Measurements from ENCODE around the gene NKAIN2.
"Not testable (repeated sequence)": the region's sequence is repeated elsewhere in the genome, so short reads cannot be mapped to it uniquely, and the experiment has no call there.

The NKAIN2 gene

GRCh38 chr6:124551711-124552233 is 748.1 kb downstream of the NKAIN2 start:
- DNase-seq (ENCODE audit: low read depth in 2 of 3, low spot score in 2 of 3): no peak

- no peak for DNase-seq (ENCODE audit: low read depth in 2 of 3, low spot score in 2 of 3)
Measured at GRCh38 chr6:124557873-124558272, 754.2 kb downstream of the NKAIN2 start.

DNA sequence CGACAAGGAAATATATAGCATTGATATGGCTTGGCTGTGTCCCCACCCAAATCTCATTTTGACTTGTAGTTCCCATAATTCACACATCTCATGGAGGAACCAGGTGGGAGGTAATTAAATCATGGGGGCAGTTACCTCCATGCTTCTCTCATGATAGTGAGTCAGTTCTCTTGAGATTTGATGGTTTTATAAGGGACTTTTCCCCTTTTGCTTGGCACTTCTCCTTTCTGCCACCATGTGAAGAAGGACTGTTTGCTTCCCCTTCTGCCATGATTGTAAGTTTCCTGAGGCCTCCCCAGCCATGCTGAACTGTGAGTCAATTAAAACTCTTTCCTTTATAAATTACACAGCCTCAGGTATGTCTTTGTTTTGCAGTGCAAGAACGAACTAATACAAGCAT is 756.4 kb downstream of the NKAIN2 start:
- DNase-seq (ENCODE audit: low read depth in 2 of 3, low spot score in 2 of 3): not testable (repeated sequence)

DNA sequence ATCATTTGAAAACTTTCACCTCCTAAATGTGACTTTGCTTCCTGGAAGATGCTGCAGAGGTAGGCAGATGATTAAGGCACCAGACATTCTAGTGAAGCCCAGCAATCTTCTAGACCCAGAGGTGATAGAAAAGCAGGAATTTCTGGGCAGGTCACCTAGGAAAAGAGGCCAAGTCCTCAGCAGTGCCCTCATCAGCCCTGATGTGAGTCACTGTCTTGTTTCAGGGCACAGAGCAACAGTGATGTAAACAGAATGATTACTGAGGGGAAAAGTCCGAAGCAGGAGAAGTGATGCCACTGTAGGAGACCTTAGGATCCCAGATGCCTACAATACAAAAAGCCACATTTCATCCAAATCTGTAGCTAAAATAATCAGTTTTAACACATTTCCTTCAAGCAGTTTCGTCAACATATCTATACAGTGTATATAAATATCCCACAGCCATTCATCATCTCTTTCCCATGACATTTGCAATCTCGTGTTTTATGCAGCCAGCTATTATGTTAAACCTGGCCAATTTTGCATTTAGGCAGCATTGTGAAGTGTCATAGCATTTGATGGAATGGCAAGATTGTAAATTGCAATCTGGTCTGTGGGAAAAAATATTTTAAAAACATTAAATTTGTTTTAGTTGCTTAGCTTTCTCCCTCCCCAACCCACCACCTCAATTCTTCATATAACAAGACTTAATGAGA is 757.4 kb downstream of the NKAIN2 start:
- DNase-seq (ENCODE audit: low read depth in 2 of 3, low spot score in 2 of 3): no peak

DNA sequence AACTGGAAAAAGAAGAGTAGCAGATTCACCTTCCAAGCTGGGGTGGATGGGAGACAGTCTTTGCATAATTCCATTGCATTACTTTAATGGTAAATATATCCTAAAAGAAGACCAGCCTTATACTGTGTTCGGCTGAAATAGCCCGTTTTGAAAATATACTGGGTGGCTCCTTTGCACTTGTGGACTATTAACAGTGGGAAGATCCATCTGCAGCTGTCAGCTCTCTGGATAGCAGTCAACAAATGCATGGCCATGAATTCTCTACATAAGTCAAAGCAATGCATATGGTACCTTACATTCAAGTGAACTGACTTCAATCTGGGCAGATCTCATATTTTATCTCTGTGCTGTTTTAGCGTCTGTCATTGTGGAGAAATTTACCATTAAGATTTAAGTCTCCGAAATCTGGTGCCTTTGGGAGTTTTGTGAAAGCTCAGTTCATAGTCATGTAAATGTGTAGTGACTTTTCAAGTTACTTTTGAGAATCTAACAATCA is 758.0 kb downstream of the NKAIN2 start:
- no peak for DNase-seq (ENCODE audit: low read depth in 2 of 3, low spot score in 2 of 3)

- DNase-seq (ENCODE audit: low read depth in 2 of 3, low spot score in 2 of 3): not testable (repeated sequence)
Measured at GRCh38 chr6:124564125-124564524, 760.5 kb downstream of the NKAIN2 start.

GRCh38 chr6:124567401-124567800 is 763.7 kb downstream of the NKAIN2 start:
- no peak for DNase-seq (ENCODE audit: low read depth in 2 of 3, low spot score in 2 of 3)

- DNase-seq (ENCODE audit: low read depth in 2 of 3, low spot score in 2 of 3): no peak
Measured at GRCh38 chr6:124573953-124574352, 770.3 kb downstream of the NKAIN2 start.

DNA sequence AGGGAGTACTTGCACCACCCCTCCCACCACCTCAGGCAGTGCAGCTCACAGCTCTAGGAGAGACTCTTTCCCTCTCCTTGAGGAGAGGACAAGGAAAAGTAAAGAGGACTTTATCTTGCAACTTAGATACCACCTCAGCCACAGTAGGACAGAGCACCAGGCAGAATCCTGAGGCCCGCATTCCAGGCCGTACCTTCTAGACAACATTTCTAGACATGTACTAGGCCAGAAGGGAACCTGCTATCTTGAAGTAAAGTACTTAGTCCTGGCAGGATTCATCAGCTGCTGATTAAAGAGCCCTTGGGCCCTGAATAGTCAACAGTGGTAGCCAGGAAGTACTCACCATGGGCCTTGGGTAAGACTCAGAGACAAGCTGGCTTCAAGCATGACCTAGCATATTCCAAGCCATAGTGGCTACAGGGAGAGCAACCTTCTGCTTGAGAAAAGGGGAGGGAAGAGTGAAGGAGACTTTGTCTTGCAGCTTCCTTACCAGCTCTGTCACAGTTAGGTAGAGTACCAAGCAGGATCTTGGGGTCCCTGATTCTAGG is 774.1 kb downstream of the NKAIN2 start:
- DNase-seq (ENCODE audit: low read depth in 2 of 3, low spot score in 2 of 3): no peak

- DNase-seq (ENCODE audit: low read depth in 2 of 3, low spot score in 2 of 3): no peak
Measured at GRCh38 chr6:124590001-124590400, 786.3 kb downstream of the NKAIN2 start.

GRCh38 chr6:124599656-124600055 is 796.0 kb downstream of the NKAIN2 start:
- no peak for DNase-seq (ENCODE audit: low read depth in 2 of 3, low spot score in 2 of 3)

DNA sequence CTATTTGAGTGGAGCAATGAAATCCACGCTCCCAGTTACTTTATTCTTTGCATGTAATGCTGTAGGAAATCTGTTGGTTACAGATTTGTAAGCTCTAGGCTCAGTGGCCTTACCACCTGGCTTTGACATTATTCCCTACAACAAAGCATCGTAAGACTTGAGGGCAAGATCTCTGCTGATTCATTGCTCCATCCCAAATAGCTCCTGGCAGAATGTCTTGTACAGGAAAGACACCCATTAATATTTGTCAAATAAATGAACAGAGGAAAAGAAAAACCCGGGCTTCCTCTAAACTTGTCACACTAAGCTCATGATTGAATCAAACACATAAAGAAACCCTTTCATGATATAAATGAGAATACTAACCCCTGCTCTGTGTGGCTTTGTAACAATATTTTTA is 801.1 kb downstream of the NKAIN2 start:
- DNase-seq (ENCODE audit: low read depth in 2 of 3, low spot score in 2 of 3): no peak

DNA sequence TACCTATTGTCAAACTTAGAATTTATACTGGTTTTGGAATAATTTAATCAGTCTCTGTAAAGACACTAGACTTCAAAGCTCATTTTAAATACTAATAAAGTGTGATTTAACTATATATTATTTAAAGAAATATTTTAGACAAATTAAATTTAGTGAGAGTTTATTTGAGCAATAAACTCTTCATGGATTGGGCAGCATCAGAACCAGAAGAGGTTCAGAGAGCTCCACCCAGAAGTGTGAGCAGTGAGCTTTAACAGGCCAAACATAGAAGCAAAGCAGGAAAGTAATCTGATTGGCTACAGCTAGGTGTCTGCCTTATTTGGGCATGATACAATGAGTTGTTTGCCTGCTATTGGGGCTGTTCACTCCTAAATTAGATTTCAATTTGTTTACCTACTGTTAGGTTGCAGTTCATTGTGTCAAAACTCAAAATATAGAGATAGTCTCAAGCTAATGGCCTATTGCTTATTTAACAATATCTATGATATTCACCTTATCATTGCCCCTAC is 803.5 kb downstream of the NKAIN2 start:
- DNase-seq (ENCODE audit: low read depth in 2 of 3, low spot score in 2 of 3): no peak

DNA sequence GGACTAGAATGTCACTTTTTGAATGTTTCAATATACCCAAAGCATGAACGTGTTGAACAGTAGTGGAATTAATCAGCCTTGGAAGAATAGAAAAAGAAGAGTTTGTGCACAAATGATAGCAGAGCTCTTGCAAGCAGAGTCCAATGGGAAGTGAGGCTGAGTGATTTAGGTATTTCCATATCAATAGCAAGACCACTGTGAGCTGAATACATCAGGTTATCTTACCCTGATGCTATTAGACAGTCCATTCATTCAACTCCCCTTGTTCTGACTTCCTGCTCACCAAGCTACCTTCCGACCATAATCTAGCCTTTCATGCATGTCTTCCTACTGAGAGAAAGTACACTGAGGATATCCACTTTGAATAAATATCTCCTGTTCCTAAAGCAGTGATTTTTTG is 809.4 kb downstream of the NKAIN2 start:
- no peak for DNase-seq (ENCODE audit: low read depth in 2 of 3, low spot score in 2 of 3)

- no peak for DNase-seq (ENCODE audit: low read depth in 2 of 3, low spot score in 2 of 3)
Measured at GRCh38 chr6:124622351-124622750, 818.7 kb downstream of the NKAIN2 start.

GRCh38 chr6:124633655-124634054 is 830.0 kb downstream of the NKAIN2 start:
- no peak for DNase-seq (ENCODE audit: low read depth in 2 of 3, low spot score in 2 of 3)

DNA sequence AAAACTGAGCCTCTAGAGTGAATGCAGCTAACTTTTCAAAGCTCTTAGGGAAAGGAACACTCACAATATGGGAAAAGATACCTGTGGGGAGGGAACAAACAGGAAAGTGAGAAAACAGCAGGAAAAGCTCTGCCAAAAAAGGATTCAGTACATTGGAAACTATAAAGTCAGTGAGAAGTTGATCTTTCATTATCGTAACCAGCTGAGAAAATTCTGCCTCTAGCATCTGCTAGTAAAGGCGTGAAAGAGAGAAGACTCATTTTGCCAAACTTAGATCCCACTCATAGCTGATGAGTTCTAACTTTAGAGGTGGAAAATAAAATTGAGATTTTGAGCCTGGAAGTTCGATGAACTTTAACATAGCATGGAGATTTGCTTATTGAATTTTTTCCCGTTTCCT is 836.8 kb downstream of the NKAIN2 start:
- no peak for DNase-seq (ENCODE audit: low read depth in 2 of 3, low spot score in 2 of 3)

GRCh38 chr6:124655866-124656265 is 852.2 kb downstream of the NKAIN2 start:
- no peak for DNase-seq (ENCODE audit: low read depth in 2 of 3, low spot score in 2 of 3)

GRCh38 chr6:124658053-124658452 is 854.4 kb downstream of the NKAIN2 start:
- no peak for DNase-seq (ENCODE audit: low read depth in 2 of 3, low spot score in 2 of 3)

DNA sequence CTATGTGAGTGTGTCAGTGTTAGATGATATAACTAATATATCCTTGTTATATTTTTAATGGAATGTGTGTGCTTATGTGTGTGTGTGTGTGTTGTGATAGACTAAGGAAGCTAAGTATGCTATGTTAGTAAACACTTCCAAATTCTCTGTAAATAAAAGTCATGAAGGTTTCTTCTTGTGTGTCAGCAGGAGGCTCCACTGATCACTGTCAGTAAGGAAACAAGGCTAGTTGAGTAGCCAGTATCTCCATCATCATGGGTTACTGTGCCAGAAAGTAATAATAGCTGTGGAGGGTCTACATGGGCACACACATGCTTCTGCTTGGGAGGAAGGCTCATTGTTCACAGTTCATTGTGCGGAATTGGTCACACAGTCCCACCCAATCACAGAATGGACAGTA is 855.8 kb downstream of the NKAIN2 start:
- no peak for DNase-seq (ENCODE audit: low read depth in 2 of 3, low spot score in 2 of 3)

DNA sequence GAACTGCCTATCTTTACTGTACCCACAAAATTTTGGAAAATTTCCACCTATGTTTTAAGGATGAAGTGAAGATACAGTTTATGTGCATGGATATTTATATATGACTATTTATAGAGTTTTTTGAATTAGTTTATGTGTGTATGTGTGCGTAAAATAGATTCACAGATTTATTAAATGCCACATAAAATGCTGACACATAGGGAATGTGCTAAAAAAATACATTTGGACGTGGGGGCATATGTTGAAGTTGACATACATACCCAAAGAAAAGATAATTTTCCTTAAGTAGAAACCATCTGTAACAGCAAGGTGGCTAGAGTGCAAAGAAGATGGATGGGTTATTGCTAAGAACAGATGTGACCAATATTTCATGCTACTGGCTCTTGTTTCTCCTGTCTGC is 856.5 kb downstream of the NKAIN2 start:
- DNase-seq (ENCODE audit: low read depth in 2 of 3, low spot score in 2 of 3): no peak

DNA sequence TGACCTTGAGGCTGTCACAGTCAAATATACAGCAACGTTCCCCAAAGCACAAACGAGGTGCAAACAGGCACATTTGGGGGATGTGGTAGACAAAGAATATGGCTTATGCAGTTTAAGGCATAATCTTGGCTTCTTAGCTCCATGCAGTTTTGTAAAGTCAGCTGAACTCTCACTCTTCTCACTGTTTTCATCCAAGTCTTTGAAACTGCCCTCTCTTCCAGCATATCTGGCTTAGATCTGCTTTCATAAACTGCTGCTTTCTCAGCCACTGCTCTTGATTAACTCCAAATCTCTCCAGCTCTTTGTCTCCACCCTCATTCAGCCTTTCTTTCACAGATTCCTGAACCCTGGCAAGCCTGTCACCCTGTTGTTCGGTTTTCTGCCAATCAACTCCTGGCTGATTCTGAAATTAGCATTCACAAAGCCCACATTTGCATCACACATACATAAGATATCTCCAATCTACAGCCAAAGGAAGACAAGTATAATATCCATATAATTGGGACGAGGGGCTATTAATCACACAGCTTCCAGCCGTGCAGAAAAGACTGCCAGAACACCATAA is 857.5 kb downstream of the NKAIN2 start:
- DNase-seq (ENCODE audit: low read depth in 2 of 3, low spot score in 2 of 3): no peak
